Measurements from ENCODE around the gene ERH.

DNA sequence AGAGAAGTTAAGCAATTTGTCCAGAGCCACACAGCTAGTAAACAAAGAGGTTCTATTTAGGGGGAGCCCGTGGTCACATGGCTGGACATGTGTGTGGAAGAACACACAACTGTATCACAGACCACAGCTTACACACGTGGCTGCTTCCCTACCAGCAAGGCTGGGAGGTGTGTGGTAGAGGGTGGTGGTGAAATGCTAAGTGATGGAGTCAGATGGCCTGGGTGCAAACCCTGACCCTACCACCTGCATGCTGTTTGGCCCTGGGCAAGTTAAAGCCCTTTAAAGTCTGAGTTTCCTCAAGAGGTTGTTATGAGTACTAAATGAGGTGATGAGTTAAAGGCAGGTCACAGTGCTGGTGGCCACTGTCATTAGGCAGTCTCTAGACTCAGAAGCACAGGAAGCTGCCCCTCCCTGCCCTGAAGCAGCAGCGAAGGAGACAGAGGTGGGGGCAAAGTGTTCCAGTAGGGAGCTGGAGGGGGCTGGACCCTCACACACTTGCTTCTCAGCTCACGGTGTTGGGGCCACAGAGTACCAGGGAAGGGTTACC is 64.2 kb downstream of the ERH start:
- TF ChIP-seq, protein P1, sequence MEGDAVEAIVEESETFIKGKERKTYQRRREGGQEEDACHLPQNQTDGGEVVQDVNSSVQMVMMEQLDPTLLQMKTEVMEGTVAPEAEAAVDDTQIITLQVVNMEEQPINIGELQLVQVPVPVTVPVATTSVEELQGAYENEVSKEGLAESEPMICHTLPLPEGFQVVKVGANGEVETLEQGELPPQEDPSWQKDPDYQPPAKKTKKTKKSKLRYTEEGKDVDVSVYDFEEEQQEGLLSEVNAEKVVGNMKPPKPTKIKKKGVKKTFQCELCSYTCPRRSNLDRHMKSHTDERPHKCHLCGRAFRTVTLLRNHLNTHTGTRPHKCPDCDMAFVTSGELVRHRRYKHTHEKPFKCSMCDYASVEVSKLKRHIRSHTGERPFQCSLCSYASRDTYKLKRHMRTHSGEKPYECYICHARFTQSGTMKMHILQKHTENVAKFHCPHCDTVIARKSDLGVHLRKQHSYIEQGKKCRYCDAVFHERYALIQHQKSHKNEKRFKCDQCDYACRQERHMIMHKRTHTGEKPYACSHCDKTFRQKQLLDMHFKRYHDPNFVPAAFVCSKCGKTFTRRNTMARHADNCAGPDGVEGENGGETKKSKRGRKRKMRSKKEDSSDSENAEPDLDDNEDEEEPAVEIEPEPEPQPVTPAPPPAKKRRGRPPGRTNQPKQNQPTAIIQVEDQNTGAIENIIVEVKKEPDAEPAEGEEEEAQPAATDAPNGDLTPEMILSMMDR (IDR thresholded peaks at IDR 0.05), result no peak
- TF ChIP-seq POLR2AphosphoS5 (IDR thresholded peaks at IDR 0.05), result no peak

All from breast epithelium (tissue), 3 donors.